H1 (cell line): Measurements from ENCODE around the gene IL36B. TPM values are rescaled to one million over a fixed set of nuclear protein-coding genes. Genes with fewer than 3 reads are reported as not detected.
A peak's percentile ranks its signal among the peaks of the same experiment; 100 is the strongest.

Source experiments
- CTCF ChIA-PET: fragments of 300-600 bp; sonication (Branson Sonifier 250); formaldehyde crosslinking; loops from one replicate; lab custom pipeline; 2021; ENCODE audit not compliant: partially characterized antibody; lab: Charles Lee
- POLR2A ChIA-PET: fragments of 300-600 bp; sonication (Branson Sonifier 250); formaldehyde crosslinking; loops from one replicate; lab custom pipeline; 2021; ENCODE audit warnings: inconsistent platforms; ENCODE audit not compliant: partially characterized antibody; lab: Charles Lee
- DNase-seq, 2 experiments: peaks; one replicate each; pipeline versions ENCODE4 v3.0.0 to v3.0.0-alpha.2; 2010 to 2022; ENCODE audit warnings: low spot score in 2 of 2, low read depth in 1 of 2, mixed read lengths in 1 of 2
- FAIRE-seq: peaks from 2 replicates; lab custom pipeline; 2011; peaks lifted over from hg19 to GRCh38; lab: Jason Lieb, UNC
- H2AFZ ChIP-seq: 2 replicates; pipeline ENCODE4 v1.8.1; 2012; ENCODE audit warnings: low read length, inconsistent platforms
- H2AK5ac ChIP-seq: 2 replicates; pipeline ENCODE4 v1.6.1; 2013; ENCODE audit warnings: low read depth, low read length
- H2BK120ac ChIP-seq: replicated peaks from 2 replicates; pipeline ENCODE3; 2013; ENCODE audit warnings: low read depth, low read length, inconsistent platforms
- H2BK12ac ChIP-seq: 2 replicates; pipeline ENCODE4 v1.6.1; 2013; ENCODE audit warnings: low read depth, low read length
- H2BK15ac ChIP-seq: 2 replicates; pipeline ENCODE4 v1.6.1; 2013; ENCODE audit warnings: low read length
- H2BK20ac ChIP-seq: 2 replicates; pipeline ENCODE4 v1.6.1; 2013; ENCODE audit warnings: low read length
- H2BK5ac ChIP-seq: 2 replicates; pipeline ENCODE4 v1.6.1; 2013; ENCODE audit warnings: low read depth, low read length
- H3K14ac ChIP-seq: 2 replicates; pipeline ENCODE4 v1.6.1; 2013; ENCODE audit warnings: inconsistent platforms; ENCODE audit not compliant: insufficient read length
- H3K18ac ChIP-seq: 2 replicates; pipeline ENCODE4 v1.6.1; 2013; ENCODE audit warnings: low read length; ENCODE audit errors: extremely low read depth
- H3K23ac ChIP-seq: 2 replicates; pipeline ENCODE4 v1.6.1; 2013; ENCODE audit warnings: inconsistent platforms; ENCODE audit not compliant: insufficient read length
- H3K23me2 ChIP-seq: 2 replicates; pipeline ENCODE4 v1.6.1; 2013; ENCODE audit warnings: low read depth, low read length
- H3K27ac ChIP-seq: 2 replicates; pipeline ENCODE4 v1.6.1; 2011; ENCODE audit warnings: low read depth, low read length, inconsistent platforms
- H3K27me3 ChIP-seq, 4 experiments: replicated peaks in 1 of 4; 1 replicate in 1 of 4; 2 replicates in 3 of 4; pipeline versions ENCODE4 v1.6.1 to v1.8.1; 2011 to 2013; ENCODE audit warnings: low read length in 3 of 4, mild to moderate bottlenecking in 3 of 4, inconsistent platforms in 2 of 4, mixed read lengths in 2 of 4, moderate library complexity in 1 of 4; ENCODE audit not compliant: control insufficient read depth in 3 of 4, insufficient read depth in 3 of 4; ENCODE audit errors: extremely low read depth in 1 of 4
- H3K36me3 ChIP-seq, 4 experiments: 2 replicates each; pipeline versions ENCODE4 v1.6.1 to v1.8.1; 2011 to 2013; ENCODE audit warnings: mild to moderate bottlenecking in 4 of 4, low read length in 3 of 4, moderate library complexity in 2 of 4, control low read depth in 1 of 4, inconsistent platforms in 1 of 4; ENCODE audit not compliant: insufficient read depth in 4 of 4, control insufficient read depth in 2 of 4
- H3K4ac ChIP-seq: replicated peaks from 2 replicates; pipeline ENCODE3; 2013; ENCODE audit warnings: low read length, low read depth, mixed read lengths, inconsistent platforms; ENCODE audit not compliant: insufficient read length
- H3K4me1 ChIP-seq, 4 experiments: replicated peaks in 1 of 4; 1 replicate in 1 of 4; 2 replicates in 3 of 4; pipeline versions ENCODE4 v1.6.1 to v1.8.1; 2011 to 2013; ENCODE audit warnings: low read length in 3 of 4, inconsistent platforms in 2 of 4, mixed read lengths in 1 of 4; ENCODE audit not compliant: insufficient read depth in 4 of 4, control insufficient read depth in 3 of 4
- H3K4me2 ChIP-seq, 2 experiments: 2 replicates each; pipeline versions ENCODE4 v1.6.1 to v1.8.1; 2011 to 2013; ENCODE audit warnings: low read depth in 2 of 2, low read length in 2 of 2, control low read depth in 1 of 2, inconsistent platforms in 1 of 2, mild to moderate bottlenecking in 1 of 2; ENCODE audit not compliant: insufficient read depth in 1 of 2
- H3K4me3 ChIP-seq, 4 experiments: fragments of 200-600, 300-600 bp in 1 of 4; sonication (generic), shearing (Covaris generic), sonication (Bioruptor Twin) in 1 of 4; 2 replicates each; pipeline versions ENCODE4 v1.5.1 to v1.8.1; 2011 to 2016; ENCODE audit warnings: low read length in 4 of 4, low read depth in 3 of 4, control low read depth in 2 of 4, inconsistent platforms in 2 of 4, mild to moderate bottlenecking in 2 of 4, mixed read lengths in 1 of 4, moderate library complexity in 1 of 4; ENCODE audit not compliant: insufficient read depth in 2 of 4; ENCODE audit errors: extremely low read depth in 1 of 4
- H3K56ac ChIP-seq: replicated peaks from 2 replicates; pipeline ENCODE3; 2013; ENCODE audit warnings: low read depth, mild to moderate bottlenecking, mixed read lengths, low read length, inconsistent platforms; ENCODE audit not compliant: insufficient read length
- H3K79me1 ChIP-seq: 2 replicates; pipeline ENCODE4 v1.6.1; 2013; ENCODE audit warnings: low read depth, low read length, control low read depth
- H3K79me2 ChIP-seq, 2 experiments: 2 replicates each; pipeline versions ENCODE4 v1.6.1 to v1.8.1; 2012 to 2013; ENCODE audit warnings: low read length in 2 of 2, mild to moderate bottlenecking in 2 of 2, inconsistent platforms in 1 of 2; ENCODE audit not compliant: insufficient read depth in 2 of 2, control insufficient read depth in 1 of 2
- H3K9ac ChIP-seq, 4 experiments: replicated peaks in 1 of 4; 1 replicate in 1 of 4; 2 replicates in 3 of 4; pipeline versions ENCODE4 v1.6.1 to v1.8.1; 2011 to 2013; ENCODE audit warnings: low read depth in 3 of 4, low read length in 3 of 4, control low read depth in 2 of 4, mild to moderate bottlenecking in 2 of 4, moderate library complexity in 2 of 4, inconsistent platforms in 1 of 4; ENCODE audit errors: extremely low read depth in 1 of 4
- H3K9me3 ChIP-seq, 2 experiments: 2 replicates each; pipeline versions ENCODE4 v1.6.1 to v1.8.1; 2012 to 2013; ENCODE audit warnings: mild to moderate bottlenecking in 2 of 2, moderate library complexity in 2 of 2, control low read depth in 1 of 2, inconsistent platforms in 1 of 2, low read depth in 1 of 2, low read length in 1 of 2, mixed read lengths in 1 of 2; ENCODE audit not compliant: insufficient read depth in 2 of 2
- H4K20me1 ChIP-seq, 2 experiments: replicated peaks in 1 of 2; 2 replicates each; pipeline versions ENCODE3 to v1.8.1; 2011 to 2013; ENCODE audit warnings: inconsistent platforms in 2 of 2, low read length in 2 of 2, mild to moderate bottlenecking in 1 of 2; ENCODE audit not compliant: insufficient read depth in 2 of 2, control insufficient read depth in 1 of 2
- H4K5ac ChIP-seq: 2 replicates; pipeline ENCODE4 v1.6.1; 2013; ENCODE audit warnings: low read length, low read depth, mixed read lengths, inconsistent platforms; ENCODE audit not compliant: insufficient read length
- H4K8ac ChIP-seq: 2 replicates; pipeline ENCODE4 v1.8.0; 2013; ENCODE audit warnings: mild to moderate bottlenecking, moderate library complexity, low read length, inconsistent platforms; ENCODE audit not compliant: insufficient read depth; ENCODE audit errors: extremely low read depth
- H4K91ac ChIP-seq: replicated peaks from 2 replicates; pipeline ENCODE3; 2013; ENCODE audit warnings: low read length, mixed read lengths, inconsistent platforms; ENCODE audit not compliant: insufficient read length
- CEBPB ChIP-seq: IDR thresholded peaks from 2 replicates; pipeline ENCODE4 v1.6.1; 2012; ENCODE audit warnings: low read depth, low read length
- CTCF ChIP-seq, 3 experiments: IDR thresholded peaks; 1 replicate in 2 of 3; 2 replicates in 1 of 3; pipeline versions ENCODE4 v1.5.1 to v1.6.1; 2011; ENCODE audit warnings: low read length in 3 of 3, mild to moderate bottlenecking in 3 of 3, inconsistent platforms in 2 of 3, low read depth in 1 of 3, moderate library complexity in 1 of 3; ENCODE audit not compliant: insufficient read depth in 1 of 3; ENCODE audit errors: control extremely low read depth in 1 of 3
- WGBS, 2 experiments: shearing (Covaris generic) in 1 of 2; methylation state at CpG; one replicate each; pipeline versions ENCODE4 v1.1.6 to v1.1.7; 2013 to 2015; ENCODE audit warnings: low lambda C conversion rate in 2 of 2, mixed read lengths in 2 of 2, inconsistent platforms in 1 of 2, low coverage in 1 of 2, missing lambda C conversion rate in 1 of 2; ENCODE audit not compliant: insufficient replicate concordance in 2 of 2, insufficient coverage in 1 of 2, insufficient read length in 1 of 2; ENCODE audit errors: extremely low coverage in 1 of 2, missing lambda C conversion rate in 1 of 2; 5-methylcytosine and 5-hydroxymethylcytosine counted together
- polyA plus RNA-seq, 7 experiments: library from polyadenylated mRNA; depleted of rRNA in 3 of 7; stranded (reverse) in 5 of 7; unstranded in 2 of 7; fragments of >200 nt in 5 of 7; fragments of 200-250 nt in 2 of 7; gene quantifications; 1 replicate in 5 of 7; 2 replicates in 1 of 7; 4 replicates in 1 of 7; pipeline versions ENCODE4 v1.2.1 to v1.2.3, GENCODE V29; 2011 to 2013; ENCODE audit warnings: missing spikeins in 2 of 7, mixed read lengths in 2 of 7
- total RNA-seq: library from RNA; stranded (reverse); fragmentation: NEBNext Ultra II Directional; extraction: Animal tissue kit (Norgen Biotek cat#: 25700); gene quantifications from 2 replicates; pipeline ENCODE4 v1.2.1, GENCODE V29; 2021

Gene IL36B
- total and polyA plus RNA-seq, 2 of the 8 experiments (the other 6 are each of a cell fraction or from before 2014, with no cell fraction given) = not detected

GRCh38 chr2:113067681-113068080, 15.0 kb upstream of the IL36B start, which contains the start of gene IL1F10:
IL1F10 (plus strand) TSS chr2:113067970; CDS start chr2:113072739, 4,769 bp downstream.
- no peak within 1 kb of the TSS for H3K4me3 ChIP-seq
- H2BK120ac ChIP-seq = no peak within 1 kb of the TSS
- H3K27me3 ChIP-seq = no peaks in the 10 kb centered on the region
- H2AFZ ChIP-seq = no peak within 1 kb of the TSS
- TF ChIP-seq CTCF (IDR thresholded peaks at IDR 0.05; ENCODE audit: control extremely low read depth in 1 of 3, insufficient read depth in 1 of 3, low read depth in 1 of 3, low read length in 3 of 3) (no peak), CEBPB (no peak)
- no peaks in the 10 kb centered on the region for H3K4me1 ChIP-seq
- H4K91ac ChIP-seq = no peak within 1 kb of the TSS
- H2BK15ac ChIP-seq = no peak within 1 kb of the TSS
- ChIA-PET CTCF (no interaction called here), POLR2A (no interaction called here)
- no peaks in the 10 kb centered on the region for H3K79me2 ChIP-seq
- H3K79me1 ChIP-seq = no peaks in the 10 kb centered on the region
- H3K9me3 ChIP-seq = 0 out of 4 replicates have a peak, but pooled peaks cover 0 to 9% of the 10 kb centered on the region in 2 experiments
- H4K8ac ChIP-seq = no peak within 1 kb of the TSS
- H3K56ac ChIP-seq = peak within 1 kb of the TSS; percentile 91
- 86% methylated on average over 3 of the region's 3 CpGs; no CpG with 5 or more reads in 1 of the 2 experiments for WGBS, 2 experiments
- no peak within 1 kb of the TSS for H2BK12ac ChIP-seq
- H4K5ac ChIP-seq = no peak within 1 kb of the TSS
- no peak within 1 kb of the TSS for H3K14ac ChIP-seq
- no peak within 1 kb of the TSS for H3K18ac ChIP-seq
- H3K9ac ChIP-seq = no peak within 1 kb of the TSS
- no peaks in the 10 kb centered on the region for H3K36me3 ChIP-seq
- H3K27ac ChIP-seq = no peak within 1 kb of the TSS
- no peak within 1 kb of the TSS for H3K4ac ChIP-seq
- DNase-seq (no peak), FAIRE-seq (no peak)
- no peak within 1 kb of the TSS for H2BK20ac ChIP-seq
- no peak within 1 kb of the TSS for H2AK5ac ChIP-seq
- peaks cover 2% of the 10 kb centered on the region; the same call in 1 of the 2 replicates for H3K23me2 ChIP-seq
- H4K20me1 ChIP-seq = no peaks in the 10 kb centered on the region
- H3K4me2 ChIP-seq = no peak within 1 kb of the TSS
- no peak within 1 kb of the TSS for H2BK5ac ChIP-seq
- no peak within 1 kb of the TSS for H3K23ac ChIP-seq
